H1 (cell line): ENCODE results near the gene SPINK7.

Experiments
- EZH2 ChIP-seq: fragments of 200-600 bp; sonication (generic); IDR thresholded peaks from 2 replicates; pipeline ENCODE4 v1.7.1; 2012; ENCODE audit warnings: low read depth, mild to moderate bottlenecking, moderate library complexity, low read length, inconsistent platforms; ENCODE audit not compliant: severe bottlenecking
- NRF1 ChIP-seq: IDR thresholded peaks from 2 replicates; pipeline ENCODE4 v1.6.1; 2011; ENCODE audit warnings: mild to moderate bottlenecking, low read depth, low read length, improper control_type of control experiment
- POLR2A ChIP-seq, 2 experiments: IDR thresholded peaks; 1 replicate in 1 of 2; 2 replicates in 1 of 2; pipeline ENCODE4 v1.6.1; 2011; ENCODE audit warnings: low read depth in 2 of 2, low read length in 2 of 2, mild to moderate bottlenecking in 2 of 2; ENCODE audit errors: control extremely low read depth in 1 of 2
- ZNF274 ChIP-seq: IDR thresholded peaks from 2 replicates; pipeline ENCODE4 v1.7.0; 2012; ENCODE audit warnings: low read length, borderline replicate concordance; ENCODE audit errors: extremely low read depth
- TF ChIP-seq, protein P1 (sequence below), 3 experiments: IDR thresholded peaks; 1 replicate in 2 of 3; 2 replicates in 1 of 3; pipeline versions ENCODE4 v1.5.1 to v1.6.1; 2011; ENCODE audit warnings: low read length in 3 of 3, mild to moderate bottlenecking in 3 of 3, inconsistent platforms in 2 of 3, low read depth in 1 of 3, moderate library complexity in 1 of 3; ENCODE audit not compliant: insufficient read depth in 1 of 3; ENCODE audit errors: control extremely low read depth in 1 of 3
- TF ChIP-seq, protein P2 (sequence below): IDR thresholded peaks from 2 replicates; pipeline ENCODE4 v1.6.1; 2012; ENCODE audit warnings: inconsistent platforms

DNA sequence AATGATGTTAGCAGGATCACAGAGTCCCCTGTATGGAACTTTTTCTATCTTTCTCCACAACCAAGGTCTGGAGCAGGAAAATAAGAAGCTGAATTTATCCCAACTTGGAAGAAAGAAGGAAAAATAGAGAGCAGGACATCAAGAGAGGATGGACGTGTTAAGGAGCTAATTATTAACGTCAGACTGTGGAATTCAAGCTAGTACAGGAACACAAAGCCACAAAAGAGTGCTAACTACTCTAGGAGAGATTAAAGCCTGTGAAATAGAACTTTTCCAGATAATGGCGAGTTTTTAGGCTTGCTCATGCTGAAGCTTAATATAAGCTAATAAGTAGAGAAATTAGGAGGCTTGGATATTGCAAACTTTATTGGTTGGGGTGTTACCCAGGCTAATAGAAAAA lies 44.3 kb upstream of the SPINK7 start:
- no peak for TF ChIP-seq ZNF274
- TF ChIP-seq, protein P1, sequence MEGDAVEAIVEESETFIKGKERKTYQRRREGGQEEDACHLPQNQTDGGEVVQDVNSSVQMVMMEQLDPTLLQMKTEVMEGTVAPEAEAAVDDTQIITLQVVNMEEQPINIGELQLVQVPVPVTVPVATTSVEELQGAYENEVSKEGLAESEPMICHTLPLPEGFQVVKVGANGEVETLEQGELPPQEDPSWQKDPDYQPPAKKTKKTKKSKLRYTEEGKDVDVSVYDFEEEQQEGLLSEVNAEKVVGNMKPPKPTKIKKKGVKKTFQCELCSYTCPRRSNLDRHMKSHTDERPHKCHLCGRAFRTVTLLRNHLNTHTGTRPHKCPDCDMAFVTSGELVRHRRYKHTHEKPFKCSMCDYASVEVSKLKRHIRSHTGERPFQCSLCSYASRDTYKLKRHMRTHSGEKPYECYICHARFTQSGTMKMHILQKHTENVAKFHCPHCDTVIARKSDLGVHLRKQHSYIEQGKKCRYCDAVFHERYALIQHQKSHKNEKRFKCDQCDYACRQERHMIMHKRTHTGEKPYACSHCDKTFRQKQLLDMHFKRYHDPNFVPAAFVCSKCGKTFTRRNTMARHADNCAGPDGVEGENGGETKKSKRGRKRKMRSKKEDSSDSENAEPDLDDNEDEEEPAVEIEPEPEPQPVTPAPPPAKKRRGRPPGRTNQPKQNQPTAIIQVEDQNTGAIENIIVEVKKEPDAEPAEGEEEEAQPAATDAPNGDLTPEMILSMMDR (IDR thresholded peaks at IDR 0.05; ENCODE audit: control extremely low read depth in 1 of 3, insufficient read depth in 1 of 3, low read depth in 1 of 3, low read length in 3 of 3): no peak
- TF ChIP-seq NRF1: no peak
- TF ChIP-seq POLR2A (IDR thresholded peaks at IDR 0.05; ENCODE audit: control extremely low read depth in 1 of 2, low read depth in 2 of 2, low read length in 2 of 2): no peak
- TF ChIP-seq, protein P2, sequence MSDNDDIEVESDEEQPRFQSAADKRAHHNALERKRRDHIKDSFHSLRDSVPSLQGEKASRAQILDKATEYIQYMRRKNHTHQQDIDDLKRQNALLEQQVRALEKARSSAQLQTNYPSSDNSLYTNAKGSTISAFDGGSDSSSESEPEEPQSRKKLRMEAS: no peak
- TF ChIP-seq EZH2: no peak
